OCI-LY1 (cell line): ENCODE results near the gene MRTFA.
A peak's percentile ranks its signal among the peaks of the same experiment; 100 is the strongest.

Source experiments
- H2AFZ ChIP-seq: fragments of 200-600 bp; sonication (generic), shearing (Covaris generic); 2 replicates; pipeline ENCODE4 v1.6.0; 2014; ENCODE audit warnings: antibody characterized with exemption, mild to moderate bottlenecking, low read length
- H3F3A ChIP-seq: fragments of 200-600 bp; sonication (generic), shearing (Covaris generic); 2 replicates; pipeline ENCODE4 v1.6.0; 2014; ENCODE audit warnings: mild to moderate bottlenecking, antibody characterized with exemption, low read length, moderate library complexity; ENCODE audit not compliant: insufficient read depth
- H3K27ac ChIP-seq: fragments of 200-600 bp; sonication (generic); 2 replicates; pipeline ENCODE4 v1.5.1; 2014; ENCODE audit warnings: low read length, mixed run types, mild to moderate bottlenecking, low read depth; ENCODE audit not compliant: poor library complexity, severe bottlenecking
- H3K27me3 ChIP-seq: fragments of 200-600 bp; sonication (generic); 2 replicates; pipeline ENCODE4 v1.6.0; 2014; ENCODE audit warnings: antibody characterized with exemption, mild to moderate bottlenecking, low read length, moderate library complexity; ENCODE audit not compliant: insufficient read depth
- H3K36me3 ChIP-seq: fragments of 200-600 bp; sonication (generic); 2 replicates; pipeline ENCODE4 v1.6.1; 2014; ENCODE audit warnings: mild to moderate bottlenecking, antibody characterized with exemption, low read length, moderate library complexity, mixed read lengths; ENCODE audit not compliant: insufficient read depth
- H3K4me1 ChIP-seq: fragments of 200-600 bp; sonication (generic); 2 replicates; pipeline ENCODE4 v1.5.1; 2014; ENCODE audit warnings: mild to moderate bottlenecking, low read length, moderate library complexity; ENCODE audit not compliant: insufficient read depth, severe bottlenecking
- H3K4me2 ChIP-seq: fragments of 200-600 bp; sonication (generic), shearing (Covaris generic); 2 replicates; pipeline ENCODE4 v1.6.1; 2014; ENCODE audit warnings: low read length
- H3K4me3 ChIP-seq: fragments of 200-600 bp; sonication (generic); 2 replicates; pipeline ENCODE4 v1.5.1; 2014; ENCODE audit warnings: low read length, low read depth, mild to moderate bottlenecking, mixed read lengths; ENCODE audit not compliant: poor library complexity, severe bottlenecking
- H3K79me2 ChIP-seq: fragments of 200-600 bp; shearing (Covaris generic); 2 replicates; pipeline ENCODE4 v1.6.1; 2016; ENCODE audit warnings: mixed run types, low read length, mixed read lengths; ENCODE audit not compliant: insufficient read depth
- H3K9ac ChIP-seq: fragments of 200-600 bp; sonication (generic), shearing (Covaris generic); 2 replicates; pipeline ENCODE4 v1.6.1; 2014; ENCODE audit warnings: mild to moderate bottlenecking, low read length, mixed read lengths
- H3K9me2 ChIP-seq: fragments of 200-600 bp; sonication (generic), shearing (Covaris generic); 2 replicates; pipeline ENCODE4 v1.6.1; 2014; ENCODE audit warnings: low read depth, mild to moderate bottlenecking, low read length, mixed read lengths
- H3K9me3 ChIP-seq: fragments of 200-600 bp; shearing (Covaris generic); 2 replicates; pipeline ENCODE4 v1.6.1; 2014; ENCODE audit warnings: low read length, mixed read lengths
- H4K20me1 ChIP-seq: fragments of 200-600 bp; sonication (generic), shearing (Covaris generic); 2 replicates; pipeline ENCODE4 v1.6.0; 2016; ENCODE audit warnings: mild to moderate bottlenecking, low read length; ENCODE audit not compliant: insufficient read depth
- CTCF ChIP-seq: fragments of 200-600 bp; sonication (generic), shearing (Covaris generic); IDR thresholded peaks from 2 replicates; pipeline ENCODE4 v1.5.1; 2017; ENCODE audit warnings: mild to moderate bottlenecking, antibody characterized with exemption, low read length, moderate library complexity, mixed read lengths
- EZH2 ChIP-seq: fragments of 200-600 bp; sonication (generic), shearing (Covaris generic); IDR thresholded peaks from 2 replicates; pipeline ENCODE4 v1.8.0; 2017; ENCODE audit warnings: borderline replicate concordance, mixed run types, mild to moderate bottlenecking, antibody characterized with exemption, low read length, moderate library complexity, mixed read lengths

Gene MRTFA

DNA sequence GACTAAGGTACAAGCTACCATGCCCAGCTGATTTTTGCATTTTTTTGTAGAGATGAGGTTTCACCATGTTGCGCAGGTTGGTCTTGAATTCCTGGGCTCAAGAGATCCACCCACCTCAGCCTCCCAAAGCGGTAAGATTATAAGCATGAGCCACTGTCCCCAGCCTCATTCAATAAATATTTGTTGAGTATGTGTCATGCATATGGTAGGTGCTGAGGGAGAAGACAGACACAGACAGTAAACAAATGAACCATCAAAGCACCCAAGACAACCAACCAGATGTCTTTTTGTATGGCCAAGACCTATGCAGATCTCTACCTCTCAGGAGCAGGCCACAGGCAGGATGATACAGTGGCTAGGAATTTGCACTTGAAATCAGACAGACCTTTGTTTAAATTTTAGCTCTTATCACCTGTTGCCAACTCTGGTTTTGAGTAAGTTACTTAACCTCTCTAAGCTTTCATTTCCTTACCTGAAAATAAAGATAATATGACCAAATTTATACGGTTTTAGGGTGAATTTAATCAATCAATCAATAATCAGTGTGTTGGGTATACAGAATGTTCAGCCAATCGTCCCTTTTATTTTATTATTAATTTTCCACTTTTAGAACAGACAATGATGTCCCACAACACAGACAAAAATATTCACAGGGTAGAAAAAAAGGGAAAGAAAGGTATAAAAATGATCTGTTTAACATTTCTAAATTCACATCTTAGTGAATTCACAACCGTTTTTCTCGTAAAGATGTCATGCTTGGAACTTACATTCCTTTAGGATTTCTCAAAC, 137.9 kb downstream of the MRTFA start:
- H3K4me3 ChIP-seq = no peak overlapping the region
- no peaks in the 10 kb centered on the region for H3K27me3 ChIP-seq
- peaks cover 26% of the 10 kb centered on the region for H3K4me1 ChIP-seq
- TF ChIP-seq CTCF = no peak
- no peak for TF ChIP-seq EZH2
- H4K20me1 ChIP-seq = no peaks in the 10 kb centered on the region
- no peaks in the 10 kb centered on the region for H3F3A ChIP-seq
- no peak overlapping the region for H3K4me2 ChIP-seq
- no peaks in the 10 kb centered on the region for H3K9me2 ChIP-seq
- no peak overlapping the region for H3K27ac ChIP-seq
- H3K9ac ChIP-seq = no peak overlapping the region
- no peaks in the 10 kb centered on the region for H3K36me3 ChIP-seq
- no peaks in the 10 kb centered on the region for H3K79me2 ChIP-seq
- no peak overlapping the region for H2AFZ ChIP-seq
- no peaks in the 10 kb centered on the region for H3K9me3 ChIP-seq

DNA sequence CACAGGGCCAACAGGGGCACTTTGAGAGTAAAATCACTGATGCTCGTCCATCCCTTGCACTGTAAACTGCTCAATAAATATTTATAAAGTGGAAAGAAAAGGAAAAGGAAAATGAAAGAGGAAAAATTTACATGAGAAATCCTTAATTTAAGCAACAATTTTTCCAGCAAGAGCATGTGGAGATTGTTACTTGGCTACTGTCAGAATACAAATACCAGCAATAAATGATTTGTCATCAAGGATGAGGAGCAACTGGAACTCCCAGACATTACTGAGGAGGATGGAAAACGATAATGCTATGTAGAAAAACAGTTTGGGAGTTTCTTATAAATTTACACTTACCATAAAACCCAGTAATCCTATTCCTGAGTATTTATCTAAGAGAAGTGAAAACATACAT, 143.1 kb downstream of the MRTFA start:
- no peaks in the 10 kb centered on the region for H3K27me3 ChIP-seq
- TF ChIP-seq EZH2 (no peak), CTCF (no peak)
- H3K27ac ChIP-seq = peak overlapping the region; percentile 91
- H3K4me2 ChIP-seq = peak overlapping the region; percentile 66; the same call in 1 of the 2 replicates
- H3K9me3 ChIP-seq = no peaks in the 10 kb centered on the region
- H4K20me1 ChIP-seq = no peaks in the 10 kb centered on the region
- no peak overlapping the region for H3K9ac ChIP-seq
- H2AFZ ChIP-seq = no peak overlapping the region
- peaks cover 7% of the 10 kb centered on the region for H3F3A ChIP-seq
- no peaks in the 10 kb centered on the region for H3K36me3 ChIP-seq
- no peak overlapping the region for H3K4me3 ChIP-seq
- no peaks in the 10 kb centered on the region for H3K9me2 ChIP-seq
- peaks cover 36% of the 10 kb centered on the region for H3K4me1 ChIP-seq
- H3K79me2 ChIP-seq = 0 out of 2 replicates have a peak, but pooled peaks cover 5% of the 10 kb centered on the region

DNA sequence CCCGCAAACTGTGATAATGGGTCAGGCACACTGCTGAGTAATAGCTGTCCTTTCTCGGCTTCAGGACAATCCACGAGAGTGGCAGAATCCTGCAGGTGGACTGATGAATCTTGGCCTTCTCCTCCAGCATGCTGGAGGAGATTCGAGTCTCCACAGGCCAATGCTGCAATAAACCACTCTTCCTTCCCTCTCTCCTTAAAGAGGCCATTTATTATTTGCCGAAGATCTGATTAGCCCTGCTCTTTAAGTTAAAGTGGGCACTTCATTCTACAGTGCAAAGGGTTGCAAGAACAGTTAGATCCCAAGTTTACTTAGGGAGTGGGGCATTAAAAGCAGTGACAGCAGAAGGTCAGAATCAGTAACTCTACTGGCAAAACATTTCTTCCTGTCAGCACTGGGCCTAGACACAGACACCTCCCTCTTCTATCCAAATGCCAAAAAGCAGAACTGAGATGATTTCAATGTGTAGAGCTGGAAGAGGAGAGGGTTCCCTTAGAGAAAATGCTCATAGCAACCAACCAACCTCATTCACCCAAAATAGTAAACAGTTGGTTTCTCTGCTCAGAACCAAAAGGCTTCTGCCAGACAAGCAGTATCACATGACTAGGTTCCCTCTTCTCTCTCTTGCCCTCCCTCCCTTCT, 144.4 kb downstream of the MRTFA start:
- Histone ChIP-seq H3K27ac (peak overlapping the region; percentile 91), H3K79me2 (0 out of 2 replicates have a peak, but pooled peaks cover 5% of the 10 kb centered on the region), H3K27me3 (no peaks in the 10 kb centered on the region), H4K20me1 (no peaks in the 10 kb centered on the region), H3K4me2 (peak overlapping the region; percentile 66), H3K9ac (peak overlapping the region; percentile 54; the same call in 1 of the 2 replicates), H3K4me1 (peaks cover 36% of the 10 kb centered on the region), H3K9me2 (no peaks in the 10 kb centered on the region), H3K9me3 (no peaks in the 10 kb centered on the region), H3K4me3 (peak overlapping the region; percentile 31), H2AFZ (no peak overlapping the region), H3K36me3 (no peaks in the 10 kb centered on the region), H3F3A (peaks cover 7% of the 10 kb centered on the region)
- TF ChIP-seq EZH2 (no peak), CTCF (no peak)
